GM21526 (cell line): ENCODE measurements around the gene CERKL.

Experiments used
- ATAC-seq: cut with Tn5 transposase; IDR thresholded peaks from one replicate; pipeline ENCODE4 v1.9.1; 2021; ENCODE audit warnings: moderate library complexity; ENCODE audit not compliant: unreplicated experiment, low FRiP score

Gene CERKL

DNA sequence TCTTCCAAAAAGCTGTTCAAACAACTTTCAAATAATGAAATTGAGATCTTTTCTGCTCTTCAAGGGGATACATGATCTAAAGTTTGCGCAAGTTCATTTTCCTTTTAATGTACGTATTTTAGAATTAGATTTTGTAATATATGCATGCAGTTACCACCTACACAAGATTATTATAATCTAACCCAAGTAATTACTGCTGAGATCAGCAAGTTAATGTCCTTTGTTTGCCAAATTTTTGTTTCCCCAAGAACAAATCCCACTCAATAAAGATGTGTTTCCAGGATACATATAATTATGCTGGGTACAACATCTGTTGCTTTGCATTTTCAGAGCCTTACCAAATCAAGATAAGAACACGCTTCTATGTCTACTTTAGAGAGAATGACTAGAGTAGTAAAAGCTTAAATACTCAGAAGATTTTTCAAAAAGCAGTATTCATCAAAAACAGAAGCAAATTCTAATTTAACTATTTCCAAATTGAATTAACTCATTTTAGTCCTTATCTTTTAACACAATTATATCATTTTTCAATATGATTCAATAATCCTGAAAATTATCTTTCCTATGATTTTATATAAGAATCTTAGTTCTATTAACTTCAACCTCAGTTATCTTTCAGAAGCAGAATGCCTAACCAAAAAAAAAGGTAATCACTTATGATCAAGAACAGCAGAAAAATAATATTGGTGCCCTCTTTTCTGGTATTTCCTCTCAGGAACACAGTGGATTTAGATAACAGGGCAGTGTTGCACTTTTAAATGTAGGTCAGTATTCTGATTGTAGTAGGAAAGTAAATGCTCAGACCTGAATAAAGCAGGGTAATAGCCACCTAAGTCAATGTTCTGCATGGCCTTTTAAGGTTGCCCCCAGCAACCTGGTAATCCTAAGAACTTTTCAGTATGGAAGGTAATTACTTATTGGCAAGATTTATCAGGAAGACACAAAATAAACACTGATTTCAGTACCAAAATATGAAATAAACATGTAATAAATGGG is 28.0 kb downstream of the CERKL start:
- ATAC-seq = no peak

DNA sequence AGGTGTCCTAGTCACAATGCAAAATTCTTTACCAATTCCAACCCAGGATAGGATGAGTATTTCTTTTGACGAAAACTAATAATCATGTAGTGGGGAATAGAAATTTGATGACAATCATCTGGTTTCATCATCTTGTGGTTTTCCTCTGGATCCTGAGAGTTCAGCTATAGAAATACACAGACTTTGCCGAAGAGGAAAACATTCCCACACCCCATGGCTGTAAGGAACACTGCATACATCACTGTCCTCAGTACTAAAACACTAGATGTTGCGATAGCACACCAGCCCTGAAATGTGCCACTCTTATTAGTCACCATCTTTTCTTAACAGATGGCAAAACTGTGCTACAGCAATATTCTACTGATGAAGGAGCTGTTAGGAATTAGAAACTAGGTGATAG is 29.4 kb downstream of the CERKL start:
- ATAC-seq = no peak

DNA sequence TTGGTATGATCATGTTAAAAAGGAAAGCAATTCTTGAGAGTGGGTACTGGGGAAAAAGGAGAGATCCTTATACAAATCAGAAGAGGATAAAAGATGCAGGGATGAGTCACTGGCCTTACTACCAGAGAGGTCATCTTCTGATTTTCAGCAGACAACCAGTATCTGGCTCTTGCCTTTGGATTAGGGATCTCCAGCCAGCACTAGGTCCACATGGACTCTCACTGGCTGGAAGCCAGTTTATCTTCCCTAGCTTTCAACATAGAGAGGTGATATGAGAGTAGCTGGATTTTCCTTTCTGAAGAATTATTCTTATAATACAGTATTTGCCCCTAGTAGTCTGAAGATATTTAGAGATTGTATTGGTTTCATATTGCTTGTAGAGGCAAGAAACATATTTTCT is 30.2 kb downstream of the CERKL start:
- no peak for ATAC-seq

DNA sequence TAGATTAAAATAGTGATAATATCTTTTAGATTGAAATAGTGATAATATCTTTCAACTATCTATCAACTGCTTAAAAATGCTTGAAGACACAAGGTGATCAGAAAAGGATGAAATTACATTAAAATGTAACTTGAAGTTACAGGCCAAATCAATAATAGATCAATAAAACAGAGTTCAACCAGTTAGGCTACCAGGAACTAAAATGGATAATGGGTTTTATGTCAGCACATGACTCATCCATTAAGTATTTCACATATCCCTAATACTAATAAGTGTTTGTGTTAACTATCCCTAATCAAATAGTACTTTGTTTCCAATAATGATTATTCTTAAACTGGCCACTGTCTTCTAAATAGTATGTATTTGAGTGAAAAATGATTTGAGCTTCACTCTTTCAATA is 33.7 kb downstream of the CERKL start:
- no peak for ATAC-seq

DNA sequence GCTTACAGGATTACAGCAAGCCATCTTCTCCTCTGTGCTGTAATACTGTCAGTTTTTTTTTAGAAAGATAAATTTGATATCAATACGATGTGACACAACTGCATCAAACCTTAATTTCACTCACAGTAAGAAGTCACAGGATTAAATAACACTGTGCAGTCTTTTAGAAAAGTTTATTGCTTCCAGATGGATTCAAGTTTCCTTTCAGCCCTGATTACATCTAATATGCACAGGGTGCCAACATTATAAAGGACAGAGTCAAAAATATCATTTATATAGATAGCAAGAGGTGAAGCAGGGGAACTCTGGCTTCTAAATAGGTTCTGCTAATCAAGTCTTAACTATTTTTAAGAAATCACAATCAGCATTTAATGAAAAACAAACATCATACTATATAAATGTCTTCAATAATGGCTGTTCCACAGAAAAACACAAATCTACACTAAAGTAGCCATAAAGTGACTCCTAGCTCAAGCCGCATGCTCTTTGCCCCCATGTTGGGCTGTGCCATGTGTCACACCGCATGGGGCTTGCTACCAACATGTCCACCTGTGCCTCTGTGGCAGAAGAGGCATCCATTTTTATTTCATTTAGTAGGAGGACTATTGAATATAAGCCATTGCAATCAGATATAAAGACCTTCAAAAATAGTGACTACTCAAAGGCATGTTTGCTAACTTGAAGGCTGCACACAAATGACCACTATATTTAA is 35.0 kb downstream of the CERKL start:
- no peak for ATAC-seq

DNA sequence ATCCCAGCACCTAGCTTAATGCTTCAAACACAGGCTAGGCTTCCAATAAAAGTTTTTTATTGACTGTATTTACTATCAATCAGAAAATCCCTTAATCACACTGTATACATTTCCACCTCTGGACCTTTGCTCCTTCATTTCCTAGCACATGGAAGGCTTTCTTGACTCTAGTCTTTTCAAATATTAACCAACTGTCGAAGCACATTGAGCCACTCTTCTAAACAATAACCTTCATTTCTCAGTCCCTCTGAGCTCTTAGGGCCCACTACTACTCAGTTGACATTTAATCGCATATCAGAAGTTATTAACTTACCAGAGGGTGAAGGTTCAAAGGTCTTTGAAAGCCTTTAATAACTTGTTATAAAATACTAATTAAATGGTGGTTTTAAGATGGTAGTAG is 37.4 kb downstream of the CERKL start:
- ATAC-seq = no peak

DNA sequence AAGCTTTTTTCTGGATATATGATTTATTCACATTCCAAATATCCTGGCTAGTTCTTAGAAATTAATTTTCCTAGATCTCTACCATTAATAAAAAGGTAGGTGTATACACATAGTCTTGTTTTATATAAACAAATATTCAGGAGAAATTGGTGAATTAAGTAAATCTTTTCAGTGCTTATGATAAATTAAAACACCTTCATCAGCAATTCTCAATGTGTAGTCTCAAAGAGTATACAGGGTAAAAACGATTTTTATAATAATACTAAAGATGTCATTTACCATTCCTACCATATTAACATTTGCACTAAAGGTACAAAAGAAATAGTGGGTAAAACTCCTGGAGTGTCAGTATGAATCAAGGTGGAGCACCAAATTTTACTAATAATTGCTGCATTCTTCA is 40.2 kb downstream of the CERKL start:
- no peak for ATAC-seq

DNA sequence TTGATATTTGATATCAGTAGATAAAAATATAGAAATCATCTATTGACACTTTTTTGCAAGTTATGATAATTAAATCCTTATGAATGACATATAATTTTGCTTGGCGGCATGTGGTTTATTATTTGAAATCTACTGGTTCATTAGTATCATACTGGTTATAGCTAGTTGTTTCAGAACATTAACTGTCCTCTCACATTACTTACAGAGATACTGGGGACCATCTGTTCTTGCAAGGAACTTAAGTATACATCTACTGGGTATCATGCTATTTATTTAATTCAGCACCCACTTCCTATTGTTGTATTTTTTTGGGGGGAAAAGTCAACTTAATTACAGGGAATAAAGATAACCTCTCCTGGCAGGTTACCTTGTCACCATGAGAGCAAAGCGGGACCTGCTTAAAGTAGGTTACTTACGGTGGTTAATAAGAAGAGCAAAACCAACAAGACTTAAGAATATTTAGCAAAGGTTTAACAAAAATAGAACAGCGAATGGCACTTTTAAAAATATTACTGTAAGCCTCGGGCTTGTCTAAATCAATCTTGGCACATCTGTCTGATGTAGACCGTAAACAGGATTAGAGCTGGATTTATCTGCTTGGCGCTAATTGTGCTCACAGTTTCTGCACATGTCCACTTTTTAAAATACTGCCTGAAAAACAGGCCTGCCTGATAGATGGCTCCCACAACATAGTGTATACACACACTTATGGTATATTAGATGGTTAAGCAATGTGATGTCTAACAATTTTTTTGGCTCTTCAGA is 41.8 kb downstream of the CERKL start:
- ATAC-seq = no peak

DNA sequence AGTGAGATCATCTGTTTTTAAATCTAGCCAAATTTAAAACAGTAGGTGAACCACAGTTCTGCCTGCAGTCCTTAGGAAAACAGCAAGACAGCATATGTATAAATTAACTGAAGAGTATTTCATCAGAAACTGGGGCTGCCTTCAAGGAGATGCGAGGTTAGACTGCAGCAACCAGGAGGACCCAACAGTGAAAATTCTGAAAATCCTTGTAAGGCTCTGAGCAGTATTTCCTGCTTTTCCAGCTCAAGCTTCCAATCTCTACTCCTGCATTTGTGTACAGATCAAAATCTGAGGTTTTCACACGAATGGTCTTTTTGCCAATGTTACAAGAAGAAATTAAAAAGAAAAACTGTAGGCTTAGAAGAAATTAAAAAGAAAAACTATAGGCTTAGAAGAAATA is 43.7 kb downstream of the CERKL start:
- ATAC-seq = no peak

DNA sequence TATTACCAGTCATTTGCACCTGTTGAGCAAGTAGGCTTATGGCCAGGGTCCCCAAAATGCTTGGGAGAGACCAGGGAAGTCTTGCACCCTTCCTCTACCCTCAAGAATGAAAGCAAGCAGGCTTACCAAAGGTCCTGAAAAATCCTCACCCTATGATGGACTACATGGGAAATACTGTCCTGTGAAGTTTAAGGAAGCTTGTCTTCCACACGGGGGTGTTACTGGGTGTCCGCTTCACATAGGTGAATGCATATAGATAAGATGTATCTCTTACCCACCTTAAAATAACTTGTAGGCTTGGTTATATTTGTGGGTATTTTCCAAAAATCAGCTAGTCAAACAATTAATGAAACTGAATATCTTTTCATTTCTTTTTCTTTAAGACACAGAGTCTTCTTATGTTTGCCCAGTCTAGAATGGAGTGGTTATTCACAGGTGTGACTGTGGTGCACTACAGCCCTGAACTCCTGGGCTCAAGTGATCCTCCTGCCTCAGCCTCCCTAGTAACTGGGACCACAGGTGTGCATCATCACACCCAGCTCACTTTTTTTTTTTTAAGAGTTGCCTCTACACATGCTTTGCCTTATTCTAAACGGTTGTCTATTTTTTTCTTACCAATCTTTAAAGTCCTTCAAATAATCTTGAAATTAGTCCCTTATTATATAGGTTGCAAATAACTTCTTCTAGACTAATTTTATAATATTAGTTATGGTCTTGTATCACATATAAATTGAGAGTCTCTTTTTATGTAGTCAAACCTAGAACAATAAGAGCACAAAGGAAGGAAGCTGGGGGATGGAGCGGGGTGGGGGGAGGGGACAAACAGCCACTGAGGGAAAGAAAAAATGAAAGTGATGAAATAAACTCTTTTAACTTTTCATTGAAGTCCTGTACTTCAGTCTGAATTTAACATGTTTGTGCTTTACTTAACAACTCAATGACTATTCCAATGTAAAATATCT is 49.0 kb downstream of the CERKL start:
- no peak for ATAC-seq

DNA sequence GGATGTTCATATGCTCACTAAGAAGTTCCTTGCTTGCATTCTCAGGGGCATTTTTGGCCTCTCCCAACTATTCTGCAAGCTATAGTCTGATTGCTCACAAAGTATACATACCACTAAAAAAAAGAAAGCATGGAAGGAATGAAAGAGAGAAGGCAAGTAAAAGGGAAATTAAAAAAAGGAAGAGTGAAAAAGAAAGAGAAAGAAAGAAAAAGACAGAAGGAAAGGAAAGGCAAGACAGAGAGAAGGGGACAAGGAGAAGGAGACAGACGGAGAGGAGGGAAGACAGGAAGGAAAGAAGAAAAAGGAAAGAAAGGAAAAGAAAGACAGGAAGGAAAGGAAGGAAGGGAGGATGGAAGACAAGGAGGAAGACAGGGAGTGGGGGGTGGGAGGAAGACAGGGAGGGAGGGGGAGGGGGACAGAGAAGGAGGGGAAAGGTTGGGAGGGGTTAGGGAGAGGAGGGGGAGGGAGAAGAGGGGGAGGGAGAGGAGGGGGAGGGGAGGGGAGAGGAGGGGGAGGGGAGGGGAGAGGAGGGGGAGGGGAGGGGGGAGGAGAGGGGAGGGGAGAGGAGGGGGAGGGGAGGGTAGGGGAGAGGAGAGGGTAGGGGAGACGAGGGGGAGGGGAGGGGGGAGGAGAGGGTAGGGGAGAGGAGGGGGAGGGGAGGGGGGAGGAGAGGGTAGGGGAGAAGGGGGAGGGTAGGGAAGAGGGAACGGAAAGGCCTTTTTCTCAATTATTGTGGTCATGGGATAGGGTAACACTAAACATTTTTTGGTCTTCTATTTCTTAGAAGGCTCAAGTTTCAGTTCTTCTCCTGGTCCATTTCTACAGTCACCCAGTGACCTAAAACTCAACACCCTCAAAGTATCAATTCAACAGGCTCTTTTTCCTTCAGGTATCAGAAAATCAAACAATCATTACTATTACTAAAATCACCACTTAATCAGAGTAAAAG is 50.7 kb downstream of the CERKL start:
- ATAC-seq = no peak

DNA sequence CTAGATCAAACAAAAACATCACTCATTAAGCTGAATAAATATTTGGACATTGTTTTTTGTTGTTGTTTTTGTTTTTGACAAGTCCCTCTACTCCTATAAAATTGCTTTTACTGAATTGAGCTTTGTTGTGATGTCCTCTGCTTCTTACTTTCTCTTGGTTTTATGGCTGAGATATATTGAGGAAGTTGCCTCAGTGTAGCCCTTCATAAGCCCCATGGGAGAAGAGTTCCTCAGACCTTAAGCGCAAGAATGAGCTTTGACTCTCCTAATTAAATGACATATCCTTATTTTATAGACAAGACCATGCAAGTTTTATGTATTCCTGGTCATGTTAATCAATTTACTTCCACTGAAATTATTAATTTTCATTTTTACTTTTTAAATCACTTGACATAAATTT is 54.9 kb downstream of the CERKL start:
- ATAC-seq = no peak

DNA sequence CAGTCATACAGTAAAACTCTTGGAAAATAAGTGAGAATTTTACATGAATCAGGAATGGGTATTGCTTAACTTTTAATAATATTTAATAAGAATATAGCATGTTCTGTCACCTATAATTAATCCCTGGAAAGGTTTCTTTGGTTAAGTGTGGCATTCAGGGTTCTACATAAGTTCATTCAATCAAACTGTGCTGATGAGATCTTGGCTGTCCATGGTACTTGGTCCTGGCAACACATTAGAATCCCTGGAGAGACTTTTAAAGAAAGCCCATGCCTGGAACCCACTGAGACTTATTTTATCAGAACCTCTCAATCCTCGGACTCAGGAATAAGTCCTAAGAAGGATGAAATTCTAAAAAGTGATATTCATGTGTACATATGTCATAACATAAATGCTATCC is 60.3 kb downstream of the CERKL start:
- ATAC-seq = no peak

DNA sequence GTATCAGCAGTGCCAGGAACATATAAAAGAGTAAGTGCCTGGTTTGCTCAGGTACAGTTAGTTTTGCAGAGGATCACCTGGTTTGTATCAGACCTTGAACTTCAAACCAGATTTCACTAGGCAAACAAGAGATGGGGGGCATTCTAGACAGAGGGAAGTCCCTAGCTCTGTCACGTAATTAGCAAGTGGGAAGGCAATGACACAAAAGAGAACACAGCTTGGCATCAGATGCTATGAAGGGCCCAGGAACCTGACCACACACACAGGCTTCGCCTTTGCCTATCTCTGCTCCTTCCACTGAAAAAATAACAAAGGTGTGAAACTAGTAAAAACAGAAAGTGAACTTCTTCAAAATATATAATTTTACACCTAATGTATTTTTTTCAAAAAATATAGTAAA is 62.6 kb downstream of the CERKL start:
- no peak for ATAC-seq

DNA sequence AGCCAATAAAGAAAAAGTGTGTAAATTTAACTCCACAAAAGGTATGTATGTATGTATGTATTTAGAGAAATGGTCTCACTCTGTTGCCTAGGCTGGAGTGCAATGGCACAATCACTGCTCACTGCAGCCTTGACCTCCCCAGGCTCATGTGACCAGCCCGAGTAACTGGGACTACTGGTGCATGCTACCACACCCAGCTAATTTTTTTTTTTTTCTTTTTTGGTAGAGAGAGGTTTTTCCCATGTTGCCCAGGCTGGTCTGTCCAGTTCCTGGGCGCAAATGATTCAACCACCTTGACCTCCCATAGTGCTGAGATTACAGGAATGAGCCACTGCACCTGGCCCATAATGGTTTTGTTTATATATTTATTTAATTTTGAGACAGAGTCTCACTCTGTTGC is 67.1 kb downstream of the CERKL start:
- no peak for ATAC-seq

DNA sequence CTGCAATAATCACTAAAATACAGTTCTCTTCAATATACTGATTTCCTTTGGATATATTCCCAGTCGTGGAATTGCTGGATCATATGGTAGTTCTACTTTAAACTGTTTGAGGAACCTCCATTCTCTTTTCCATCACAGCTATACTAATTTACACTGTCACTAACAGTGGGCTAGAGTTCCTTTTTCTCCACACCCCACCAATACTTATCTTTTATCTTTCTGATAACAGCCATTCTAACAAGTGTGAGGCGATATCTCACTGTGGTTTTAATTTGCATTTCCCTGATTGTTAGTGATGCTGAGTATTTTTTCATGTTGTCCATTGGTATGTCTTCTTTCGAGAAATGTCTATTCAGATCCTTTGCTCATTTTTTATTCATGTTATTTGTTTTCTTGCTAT is 68.4 kb downstream of the CERKL start:
- ATAC-seq = no peak

DNA sequence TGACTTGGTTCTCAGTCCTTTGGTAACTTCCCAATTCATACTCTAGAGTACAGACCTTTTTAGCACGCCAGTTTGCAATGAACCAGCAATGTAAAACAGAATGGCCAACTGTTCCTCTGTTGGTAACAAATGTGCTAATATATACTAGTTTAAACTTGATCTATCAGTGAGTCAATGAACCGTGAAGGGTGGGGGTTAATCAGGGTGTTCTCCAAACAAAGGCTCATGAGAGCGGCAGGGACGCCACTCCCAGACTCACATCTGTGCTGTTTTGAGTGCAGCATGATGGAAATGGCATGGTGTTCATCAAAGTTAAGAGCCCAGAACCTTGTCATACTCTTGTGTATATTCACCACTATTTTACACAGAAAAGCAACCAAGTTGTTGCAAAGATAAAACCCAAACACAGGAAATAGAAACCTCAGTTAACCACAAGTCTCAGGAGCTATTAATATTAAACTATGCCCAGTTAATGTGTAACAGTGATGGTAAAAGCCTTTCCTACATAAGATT is 70.3 kb downstream of the CERKL start:
- peak; percentile 91 for ATAC-seq

DNA sequence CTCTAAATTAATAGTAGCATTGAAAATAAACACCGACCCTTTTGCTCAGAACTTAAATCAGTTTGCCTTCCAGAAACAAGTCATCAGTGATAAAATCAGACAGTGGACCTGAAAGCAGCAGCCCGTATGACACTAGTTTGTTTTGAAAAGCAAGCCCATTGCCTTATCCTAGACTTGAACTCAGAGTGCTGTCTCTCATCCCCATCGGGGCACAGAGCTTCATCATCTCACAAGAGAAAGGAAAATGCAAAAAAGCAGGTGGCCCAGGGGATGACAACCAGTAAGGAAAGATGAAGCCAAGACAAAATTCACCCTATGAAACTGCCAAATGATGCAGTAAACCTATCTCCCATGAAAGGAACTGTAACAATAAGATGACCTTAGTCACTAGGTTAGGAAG is 71.2 kb downstream of the CERKL start:
- ATAC-seq = no peak

DNA sequence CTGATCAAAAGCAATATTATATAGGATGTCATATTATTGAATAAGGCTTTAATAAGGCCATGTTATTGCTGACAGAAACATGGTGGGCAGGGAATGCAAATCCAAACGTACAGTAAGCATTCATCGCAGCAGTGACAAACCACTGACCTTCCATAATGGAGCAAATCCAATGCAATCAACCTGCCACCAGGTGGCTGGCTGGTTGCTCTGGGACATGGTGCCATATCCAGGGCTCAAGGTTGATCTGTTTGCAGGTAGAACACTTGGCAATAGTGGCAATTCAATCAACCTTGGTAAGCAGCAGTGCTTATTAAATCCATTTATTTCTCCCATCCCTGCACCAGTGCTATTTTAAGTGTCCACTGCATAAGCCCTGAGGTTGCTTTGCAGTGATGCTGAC is 75.4 kb downstream of the CERKL start:
- no peak for ATAC-seq
